HG03469 (cell line): ENCODE data around the gene WDR38.
A peak's percentile ranks its signal among the peaks of the same experiment; 100 is the strongest.

Experiments used
- ATAC-seq: cut with Tn5 transposase; IDR thresholded peaks from one replicate; pipeline ENCODE4 v1.9.1; 2021; ENCODE audit warnings: mild to moderate bottlenecking, moderate library complexity, moderate number of reproducible peaks; ENCODE audit not compliant: unreplicated experiment

The WDR38 gene, protein sequence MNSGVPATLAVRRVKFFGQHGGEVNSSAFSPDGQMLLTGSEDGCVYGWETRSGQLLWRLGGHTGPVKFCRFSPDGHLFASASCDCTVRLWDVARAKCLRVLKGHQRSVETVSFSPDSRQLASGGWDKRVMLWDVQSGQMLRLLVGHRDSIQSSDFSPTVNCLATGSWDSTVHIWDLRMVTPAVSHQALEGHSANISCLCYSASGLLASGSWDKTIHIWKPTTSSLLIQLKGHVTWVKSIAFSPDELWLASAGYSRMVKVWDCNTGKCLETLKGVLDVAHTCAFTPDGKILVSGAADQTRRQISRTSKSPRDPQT

DNA sequence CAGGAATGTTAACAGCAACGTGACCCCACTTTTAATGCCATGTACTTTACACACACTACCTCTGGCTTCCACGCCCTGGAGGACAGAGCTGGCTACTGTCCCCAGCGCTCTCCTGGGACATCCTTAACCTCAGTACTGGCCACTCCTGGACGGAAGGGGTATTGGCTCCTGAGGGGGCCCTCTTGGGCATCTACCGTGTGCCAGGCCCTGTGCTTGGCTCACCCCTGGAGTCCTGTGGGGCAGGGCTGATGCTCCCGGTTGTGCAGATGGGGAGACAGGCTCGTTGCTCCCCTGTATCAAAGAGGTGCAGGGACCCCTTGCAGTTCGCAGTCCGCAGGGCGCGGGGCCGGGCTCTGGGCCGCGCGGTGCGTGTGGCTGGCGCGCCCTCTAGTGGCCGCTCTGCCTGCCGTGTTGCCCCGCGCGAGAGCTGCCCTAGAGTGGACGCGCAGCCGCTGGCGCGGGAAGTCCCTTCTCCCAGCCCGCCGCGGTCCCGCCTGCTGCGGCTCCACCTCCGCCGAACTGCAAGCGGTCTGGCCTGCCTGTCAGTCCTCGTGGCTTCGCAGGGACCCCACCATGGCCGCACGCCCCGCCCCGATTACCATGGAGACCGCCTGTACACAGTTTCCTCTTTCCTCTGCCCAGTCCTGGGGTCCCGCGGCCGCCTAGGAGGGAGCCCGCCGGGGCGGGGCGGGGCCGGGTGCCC is at the start of gene WDR38:
TSS of gene WDR38 (plus strand) at position 632 of the 703 bp plus-strand sequence. CDS start 72 bp downstream, outside the sequence.
- peak; percentile 37 for ATAC-seq

DNA sequence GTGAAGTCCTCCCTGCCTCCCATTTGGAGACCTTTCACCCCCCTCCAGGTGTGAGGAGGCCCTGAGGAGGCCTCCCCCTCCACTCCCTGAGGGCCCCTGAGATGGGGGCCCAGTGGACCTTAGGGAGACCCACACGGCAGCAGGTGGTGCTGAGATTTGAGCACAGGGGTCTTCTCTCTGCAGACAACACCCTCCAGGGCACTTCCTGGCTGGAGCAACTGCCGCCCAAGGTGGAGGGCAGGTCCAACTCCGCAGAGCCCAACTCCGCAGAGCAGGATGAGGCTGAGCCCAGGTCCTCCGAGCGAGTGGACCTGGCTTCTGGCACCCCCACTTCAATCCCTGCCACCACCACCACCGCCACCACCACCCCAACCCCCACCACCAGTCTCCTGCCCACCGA is 49.3 kb upstream of the WDR38 start:
- no peak for ATAC-seq

DNA sequence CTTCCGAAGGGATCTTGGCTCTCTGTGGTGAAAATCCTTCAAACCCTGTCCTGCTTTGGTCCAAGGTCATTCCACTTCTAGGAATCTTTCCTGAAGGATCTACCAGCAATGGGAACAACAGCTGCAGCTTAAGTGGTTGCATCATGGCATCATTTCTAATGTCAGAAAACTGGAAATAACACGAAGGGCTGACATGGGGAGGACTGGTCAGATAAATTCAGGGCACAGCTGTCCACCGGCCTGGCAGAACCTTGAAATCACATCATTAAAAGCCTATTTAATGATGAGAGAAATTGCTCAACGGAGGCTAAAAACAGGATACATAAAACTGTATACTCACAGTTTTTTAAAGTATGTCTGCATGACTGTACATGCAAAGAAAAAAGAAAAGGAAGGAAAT is 48.1 kb upstream of the WDR38 start:
- no peak for ATAC-seq

DNA sequence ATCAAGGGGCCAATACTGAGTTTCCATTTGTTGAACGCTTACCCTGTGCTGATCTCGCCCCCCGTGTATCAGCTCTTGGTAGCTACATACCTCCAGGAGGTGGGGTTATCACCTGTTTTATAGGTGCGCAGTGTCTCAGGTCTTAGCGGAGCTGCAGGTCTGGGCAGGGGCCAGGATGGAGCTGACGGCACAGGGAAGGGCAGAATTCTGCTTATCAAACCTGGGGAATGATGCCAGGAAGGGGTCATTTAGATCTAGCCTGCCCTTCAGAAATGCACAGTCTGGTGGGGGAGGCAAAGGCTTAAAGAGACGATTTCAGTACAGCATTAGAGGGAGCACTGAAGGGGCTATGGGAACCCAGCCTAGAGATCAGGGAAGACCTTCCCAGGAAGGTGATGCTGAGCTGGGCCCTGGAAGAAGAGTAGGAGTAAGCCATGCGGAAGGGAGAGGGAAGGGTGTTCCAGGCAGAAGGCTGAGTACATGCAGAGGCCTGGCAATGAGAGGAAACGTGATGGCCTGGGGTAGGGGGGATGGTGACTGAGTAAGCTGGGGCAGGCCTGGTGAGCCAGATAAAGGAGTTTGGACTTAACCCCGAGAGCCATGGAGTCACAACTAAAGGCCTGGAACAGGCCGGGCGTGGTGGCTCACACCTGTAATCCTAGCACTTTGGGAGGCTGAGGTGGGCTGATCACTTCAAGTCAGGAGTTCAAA is 44.9 kb upstream of the WDR38 start:
- no peak for ATAC-seq

DNA sequence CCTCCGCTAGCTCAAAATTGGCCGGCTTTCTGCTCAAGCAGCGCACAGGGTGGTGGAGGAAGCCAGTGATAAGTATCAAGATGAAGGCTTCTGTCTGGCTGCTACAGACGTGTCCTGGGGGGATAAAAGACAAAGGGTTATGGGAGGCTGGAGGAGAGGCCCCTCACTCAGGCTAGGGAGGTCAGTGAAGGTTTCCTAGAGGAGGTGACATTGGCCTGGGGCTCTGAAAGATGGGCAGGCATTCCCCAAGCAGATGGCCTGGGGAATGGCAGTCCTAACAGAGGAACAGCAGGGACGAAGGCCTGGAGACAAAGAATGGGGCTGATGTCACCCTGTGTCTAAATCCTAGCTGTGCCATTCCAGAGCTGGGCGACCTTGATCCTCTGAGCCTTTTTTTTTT is 44.0 kb upstream of the WDR38 start:
- ATAC-seq, result no peak

DNA sequence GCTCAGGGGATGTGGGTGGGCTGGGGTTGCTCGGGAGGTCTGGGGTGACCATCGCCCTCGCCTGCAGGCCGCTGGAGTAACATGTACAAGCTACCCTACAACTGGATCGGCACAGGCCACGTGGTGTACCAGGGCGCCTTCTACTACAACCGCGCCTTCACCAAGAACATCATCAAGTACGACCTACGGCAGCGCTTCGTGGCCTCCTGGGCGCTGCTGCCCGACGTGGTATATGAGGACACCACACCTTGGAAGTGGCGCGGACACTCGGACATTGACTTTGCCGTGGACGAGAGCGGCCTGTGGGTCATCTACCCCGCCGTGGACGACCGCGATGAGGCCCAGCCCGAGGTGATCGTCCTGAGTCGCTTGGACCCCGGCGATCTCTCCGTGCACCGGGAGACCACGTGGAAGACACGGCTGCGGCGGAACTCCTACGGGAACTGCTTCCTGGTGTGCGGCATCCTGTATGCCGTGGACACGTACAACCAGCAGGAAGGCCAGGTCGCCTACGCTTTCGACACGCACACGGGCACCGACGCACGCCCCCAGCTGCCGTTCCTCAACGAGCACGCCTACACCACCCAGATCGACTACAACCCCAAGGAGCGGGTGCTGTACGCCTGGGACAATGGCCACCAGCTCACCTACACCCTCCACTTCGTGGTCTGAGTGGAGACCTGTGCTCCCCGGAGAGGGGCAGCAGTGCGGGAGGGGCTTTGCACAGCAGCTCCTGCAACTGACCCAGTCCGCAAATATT is 43.3 kb upstream of the WDR38 start:
- no peak for ATAC-seq

DNA sequence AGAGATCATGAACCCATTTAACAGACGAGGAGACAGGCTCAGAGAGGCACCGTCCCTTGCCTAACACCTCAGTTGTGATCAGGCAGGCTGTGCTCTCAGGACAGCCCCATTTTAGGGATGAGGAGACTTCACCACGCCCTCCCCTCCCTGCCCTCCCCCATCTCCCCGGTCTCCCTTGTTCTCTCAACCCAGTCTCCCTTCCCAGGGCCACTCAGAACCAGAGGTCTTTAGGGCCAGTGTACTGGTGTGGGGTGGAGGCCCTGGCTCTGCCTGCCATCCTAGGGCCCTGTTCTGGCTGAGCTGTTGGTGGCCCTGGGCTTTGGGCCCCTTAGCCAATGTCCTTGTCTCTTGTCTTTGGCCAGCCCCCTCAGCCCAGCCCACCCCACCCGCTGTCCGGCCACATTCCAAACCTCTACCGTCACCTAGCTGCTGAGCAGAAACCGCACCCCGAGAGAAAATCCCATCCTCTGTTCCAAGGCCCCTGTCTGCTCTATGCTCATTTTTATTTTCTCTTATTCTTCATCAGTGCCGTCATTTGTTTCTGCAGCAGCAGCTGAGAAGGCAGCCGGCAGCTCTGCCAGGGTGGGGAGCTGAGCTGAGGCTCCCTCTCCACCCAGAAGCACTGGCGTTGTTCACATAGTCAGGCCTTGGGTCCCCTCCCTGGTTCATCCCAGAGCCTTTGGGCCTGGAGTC is 42.5 kb upstream of the WDR38 start:
- no peak for ATAC-seq

DNA sequence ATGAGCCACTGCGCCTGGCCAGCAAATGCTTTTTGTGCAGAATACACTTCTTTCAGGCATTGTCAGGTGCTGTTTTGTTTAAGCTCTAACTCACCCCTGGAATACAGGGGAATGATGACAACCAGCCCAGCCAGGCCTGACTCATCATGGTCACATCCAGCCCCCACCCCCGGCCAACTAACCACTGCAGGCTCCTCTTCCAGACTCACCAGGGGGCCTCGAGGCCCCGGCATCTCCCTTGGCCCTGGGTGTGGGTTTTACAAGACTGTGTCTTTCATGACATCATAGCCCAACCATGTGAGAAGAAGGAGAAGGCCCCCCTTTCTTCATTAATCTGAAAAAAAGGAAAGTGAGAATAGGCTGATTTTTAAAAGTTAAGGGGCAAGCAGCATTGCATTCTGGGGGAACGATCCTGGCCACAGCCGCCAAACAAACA is 40.8 kb upstream of the WDR38 start:
- ATAC-seq, result no peak

DNA sequence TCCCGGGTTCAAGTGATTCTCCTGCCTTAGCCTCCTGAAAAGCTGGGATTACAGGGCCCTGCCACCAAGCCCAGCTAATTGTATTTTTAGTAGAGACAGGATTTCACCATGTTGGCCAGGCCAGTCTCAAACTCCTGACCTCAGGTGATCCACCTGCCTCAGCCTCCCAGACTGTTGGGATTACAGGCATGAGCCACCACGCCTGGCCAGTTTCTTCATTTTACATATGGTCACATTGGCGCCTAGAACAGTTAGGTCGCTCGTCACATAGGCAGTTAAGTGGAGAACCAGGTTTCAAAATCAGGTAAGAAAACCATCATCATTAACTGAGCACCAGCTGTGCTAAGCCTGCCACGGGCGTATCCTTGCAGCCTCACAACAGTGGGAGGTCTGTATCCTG is 40.2 kb upstream of the WDR38 start:
- no peak for ATAC-seq

DNA sequence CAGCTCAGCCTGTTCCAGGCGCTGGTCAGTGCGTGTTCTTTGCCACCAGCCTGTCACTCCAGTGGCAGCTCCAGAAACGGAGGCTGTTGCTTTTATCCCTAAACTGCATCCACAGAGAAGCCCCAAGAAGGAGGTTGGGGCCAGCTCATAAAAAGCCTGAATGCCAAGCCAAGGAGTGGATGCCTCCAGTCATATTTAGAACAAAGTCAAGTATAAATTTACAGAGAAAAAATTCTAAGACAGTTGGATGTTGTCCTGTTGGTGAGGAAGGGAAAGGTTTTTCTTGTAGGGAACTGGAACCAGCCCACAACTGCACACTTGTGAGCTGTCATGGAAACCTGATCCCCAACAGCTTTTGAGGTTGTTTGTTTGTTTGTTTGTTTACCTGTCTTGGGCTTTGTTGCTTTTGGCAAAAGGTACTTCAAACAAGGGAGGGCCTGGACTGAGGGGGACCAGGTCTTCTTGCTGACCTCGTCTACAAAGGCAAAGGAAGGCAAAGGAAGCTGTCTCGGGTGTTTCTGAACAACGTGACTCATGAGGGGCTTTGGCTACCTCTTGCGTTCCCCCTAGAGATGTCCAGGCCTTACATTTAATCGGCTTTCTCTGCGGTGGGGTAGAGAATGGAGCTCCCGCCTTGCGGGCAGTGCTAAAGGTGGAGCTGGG is 39.6 kb upstream of the WDR38 start:
- no peak for ATAC-seq

DNA sequence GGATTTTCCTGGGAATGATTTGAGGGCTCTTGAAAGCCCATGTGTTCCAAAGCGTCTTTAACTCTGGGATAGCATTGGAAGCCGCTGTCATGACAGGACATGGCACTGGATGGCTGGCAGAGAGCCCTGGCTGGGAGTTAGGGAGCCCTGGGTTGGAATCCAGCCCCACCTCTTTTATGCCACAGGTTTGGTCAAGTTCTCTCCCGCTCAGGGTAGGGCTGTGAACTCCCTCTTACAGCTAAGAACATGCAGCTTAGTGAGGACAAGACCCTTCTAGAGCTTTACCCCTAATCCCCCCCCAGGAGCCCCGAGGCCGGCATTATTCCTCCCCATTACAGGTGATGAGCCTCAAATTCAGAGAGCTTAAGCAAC is 39.1 kb upstream of the WDR38 start:
- no peak for ATAC-seq

DNA sequence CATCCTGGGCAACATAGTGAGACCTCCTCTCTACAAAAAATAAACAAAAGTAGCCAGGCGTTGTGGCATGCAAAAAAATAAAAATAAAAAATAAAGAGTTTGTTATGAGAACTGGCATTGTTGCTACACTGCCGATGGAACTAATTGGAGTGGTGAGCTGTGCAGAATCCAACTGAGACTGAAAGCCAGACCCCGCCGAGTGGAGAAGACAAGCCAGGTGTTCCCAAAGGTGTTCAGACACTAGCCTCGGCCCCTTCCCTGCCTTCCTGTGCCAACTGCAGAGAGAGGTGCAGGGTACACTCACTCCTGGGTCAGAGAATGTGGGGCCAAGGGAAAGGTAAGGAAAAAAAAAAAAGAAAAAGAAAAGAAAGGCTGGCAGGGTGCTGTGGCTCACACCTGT is 37.7 kb upstream of the WDR38 start:
- no peak for ATAC-seq

DNA sequence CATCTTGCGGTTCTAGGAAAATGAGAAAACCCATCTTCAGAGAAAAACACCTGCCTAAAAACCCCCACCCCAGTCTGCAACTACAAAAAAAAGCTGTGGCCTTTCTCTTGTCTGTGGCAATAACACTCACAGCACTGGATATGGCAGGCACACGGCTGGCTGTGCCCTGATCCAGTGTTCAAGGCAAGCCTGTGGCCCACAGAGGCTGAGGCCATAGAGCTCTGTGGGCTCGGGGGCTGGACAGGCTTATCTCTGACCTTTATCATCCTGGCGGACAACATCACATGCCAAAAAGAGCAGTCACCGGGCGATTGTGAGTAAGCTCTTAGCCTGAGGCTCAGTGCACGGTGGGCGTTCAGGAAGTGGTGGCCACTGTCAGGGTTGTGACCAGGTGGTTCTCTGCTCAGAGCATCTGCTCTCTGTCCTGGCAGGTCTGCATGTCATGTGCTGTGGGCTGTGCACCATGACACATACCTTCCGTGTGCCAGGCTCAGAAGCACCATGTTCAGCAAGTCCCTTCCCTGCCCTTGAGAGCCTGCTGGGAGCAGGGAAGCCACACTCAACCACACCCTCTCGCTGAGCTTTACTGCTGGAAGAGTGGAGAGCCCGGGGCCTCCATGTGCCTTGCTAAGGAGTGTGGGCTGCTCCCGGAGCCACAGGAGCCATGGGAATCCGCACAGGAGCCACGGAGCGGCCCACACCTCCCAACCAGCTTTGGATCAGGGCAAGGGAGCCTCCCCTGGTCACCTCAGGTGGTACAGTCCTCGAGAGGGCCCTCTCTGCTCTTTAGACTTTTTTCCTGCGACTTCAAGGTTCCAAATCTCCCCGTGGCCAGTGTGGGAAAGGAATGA is 34.6 kb upstream of the WDR38 start:
- no peak for ATAC-seq

DNA sequence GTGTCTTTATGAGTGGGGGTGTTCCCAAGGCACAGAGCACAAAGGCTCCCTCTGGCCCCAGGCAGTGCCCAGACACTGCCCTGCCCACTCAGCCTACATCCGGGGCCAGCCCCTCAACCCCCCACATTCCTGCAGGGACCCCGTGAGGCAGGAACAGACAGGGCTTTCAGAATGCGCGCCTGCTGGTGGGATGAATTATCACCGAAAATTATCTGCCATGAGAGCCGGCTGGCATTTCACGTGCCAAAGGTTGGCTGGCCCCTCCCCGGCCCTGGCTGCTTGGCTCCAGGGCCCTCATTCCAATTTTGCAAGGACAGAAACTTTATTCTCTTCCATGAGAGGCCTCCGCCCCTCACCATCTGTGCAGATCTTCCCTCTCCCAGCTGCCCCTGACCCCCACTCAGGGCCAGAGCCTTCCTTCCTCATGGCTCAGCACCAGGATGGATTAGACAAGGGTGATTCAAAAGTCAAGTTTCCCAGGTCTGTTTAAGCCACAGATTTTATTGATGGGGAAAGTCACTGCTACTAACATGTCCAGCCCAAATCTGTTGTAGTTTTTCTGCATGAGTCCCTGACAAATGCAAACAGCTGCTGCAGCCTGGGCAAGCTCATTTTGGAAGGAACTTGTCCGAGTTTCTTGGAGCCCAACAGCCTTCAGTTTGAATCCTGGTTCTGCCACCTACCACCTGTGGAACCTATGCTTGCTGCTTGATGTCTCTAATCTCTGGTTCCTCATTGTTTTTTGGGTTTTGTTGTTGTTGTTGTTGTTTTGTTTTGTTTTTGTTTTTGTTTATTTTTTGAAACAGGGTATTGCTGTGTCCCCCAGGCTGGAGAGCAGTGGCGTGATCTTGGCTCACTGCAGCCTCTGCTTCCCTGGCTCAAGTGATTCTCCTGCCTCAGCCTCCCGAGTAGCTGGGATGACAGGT is 32.3 kb upstream of the WDR38 start:
- no peak for ATAC-seq

DNA sequence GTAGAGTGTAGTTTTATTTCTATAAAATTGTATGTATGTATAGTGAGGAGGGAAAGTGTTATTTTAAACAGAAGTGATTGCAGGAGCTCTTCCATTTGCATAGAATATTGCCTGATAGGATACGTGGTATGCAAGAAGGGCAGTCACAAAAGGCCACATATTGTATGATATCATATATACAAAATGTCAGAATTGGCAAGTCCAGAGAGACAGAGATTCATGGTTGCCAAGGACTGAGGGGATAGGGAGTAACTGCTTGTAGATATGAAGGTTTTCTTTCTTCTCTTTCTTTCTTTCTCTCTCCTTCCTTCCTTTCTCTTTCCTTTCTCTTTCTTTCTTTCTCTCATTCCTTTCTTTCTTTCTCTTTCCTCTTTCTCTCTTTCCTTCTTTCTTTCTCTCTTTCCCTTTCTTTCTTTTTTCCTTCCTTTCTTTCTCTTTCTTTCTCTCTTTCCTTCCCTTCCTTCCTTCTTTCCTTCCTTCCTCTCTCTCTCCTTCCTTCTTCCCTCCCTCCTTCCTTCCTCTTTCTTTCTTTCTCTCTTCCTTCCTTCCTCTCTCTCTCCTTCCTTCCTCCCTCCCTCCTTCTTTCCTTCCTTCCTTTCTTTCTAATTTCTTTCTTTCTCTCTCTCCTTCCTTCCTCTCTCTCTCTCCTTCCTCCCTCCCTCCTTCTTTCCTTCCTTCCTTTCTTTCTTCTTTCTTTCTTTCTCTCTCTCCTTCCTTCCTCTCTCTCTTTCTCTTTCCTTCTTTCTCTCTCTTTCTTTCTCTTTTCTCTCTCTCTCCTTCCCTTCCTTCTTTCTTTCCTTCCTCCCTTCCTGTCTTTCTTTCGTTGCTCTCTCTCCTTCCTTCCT is 24.5 kb upstream of the WDR38 start:
- ATAC-seq, result no peak

DNA sequence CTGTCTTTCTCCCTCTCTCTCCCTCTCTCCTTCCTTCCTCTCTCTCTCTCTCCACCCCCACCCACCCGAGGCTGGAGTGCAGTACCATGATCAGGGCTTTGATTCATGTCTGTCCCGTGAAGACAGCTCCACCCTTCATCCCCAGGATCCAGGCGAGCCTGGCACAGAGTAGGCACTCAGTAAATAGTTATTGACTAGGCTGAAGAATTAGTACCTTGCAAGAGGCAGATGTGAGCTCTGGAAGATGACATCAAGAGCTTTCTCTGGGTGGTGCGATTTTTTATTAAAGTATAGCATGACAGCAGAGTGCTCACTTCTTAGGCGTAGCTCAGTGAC is 24.0 kb upstream of the WDR38 start:
- ATAC-seq, result no peak

DNA sequence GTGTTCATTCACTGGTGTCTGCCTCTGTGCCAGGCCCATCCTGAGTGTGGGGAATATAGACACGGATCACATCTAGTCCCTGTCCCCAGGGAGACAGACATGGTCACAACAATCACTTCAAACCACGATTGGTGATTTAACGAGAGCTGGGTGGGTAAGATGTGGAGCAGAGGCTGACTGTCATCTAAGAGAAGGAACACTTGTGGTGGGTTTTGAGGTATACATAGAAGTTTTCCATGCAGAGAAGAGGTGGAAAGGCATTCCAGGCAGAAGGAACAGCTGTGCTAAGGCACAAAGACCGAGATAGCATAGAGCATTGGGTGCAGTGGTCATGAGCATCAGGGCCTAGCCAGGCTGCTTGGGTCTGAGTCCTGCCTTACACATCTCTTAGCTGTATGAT is 22.7 kb upstream of the WDR38 start:
- no peak for ATAC-seq
